NCI-H187 treated with DMSO at 0.1 percent for 48 hours (cell line): ENCODE measurements around the gene PGM3.

Source experiments
- DNase-seq: peaks from one replicate; lab custom pipeline; 2025; lab: John Stamatoyannopoulos, UW

Gene PGM3

GRCh38 chr6:83183082-83183828 lies 9.8 kb downstream of the PGM3 start:
- no peak for DNase-seq

DNA sequence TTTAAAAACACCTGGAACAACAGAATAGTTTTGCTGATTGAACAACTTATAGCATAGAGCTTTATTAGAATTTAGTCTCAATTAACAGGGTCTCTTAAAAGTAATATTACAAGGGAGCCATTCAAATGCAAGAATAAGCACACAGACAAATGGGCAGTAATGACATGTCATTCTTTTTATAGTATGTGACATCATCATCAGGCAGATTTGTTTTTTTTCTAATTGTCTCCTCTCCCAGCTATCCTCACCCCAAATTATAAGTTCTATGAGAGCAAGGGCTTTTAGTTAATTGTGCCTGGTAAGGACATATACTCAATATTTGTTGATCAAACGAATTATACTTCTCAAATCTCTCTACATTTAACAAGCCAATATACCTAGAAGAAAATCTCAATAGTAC lies 11.0 kb downstream of the PGM3 start:
- no peak for DNase-seq

GRCh38 chr6:83180426-83180950 lies 12.6 kb downstream of the PGM3 start:
- no peak for DNase-seq

- no peak for DNase-seq
Observed at GRCh38 chr6:83176246-83176645, 16.8 kb downstream of the PGM3 start.

GRCh38 chr6:83169511-83169910 lies 23.6 kb downstream of the PGM3 start:
- DNase-seq = no peak

DNA sequence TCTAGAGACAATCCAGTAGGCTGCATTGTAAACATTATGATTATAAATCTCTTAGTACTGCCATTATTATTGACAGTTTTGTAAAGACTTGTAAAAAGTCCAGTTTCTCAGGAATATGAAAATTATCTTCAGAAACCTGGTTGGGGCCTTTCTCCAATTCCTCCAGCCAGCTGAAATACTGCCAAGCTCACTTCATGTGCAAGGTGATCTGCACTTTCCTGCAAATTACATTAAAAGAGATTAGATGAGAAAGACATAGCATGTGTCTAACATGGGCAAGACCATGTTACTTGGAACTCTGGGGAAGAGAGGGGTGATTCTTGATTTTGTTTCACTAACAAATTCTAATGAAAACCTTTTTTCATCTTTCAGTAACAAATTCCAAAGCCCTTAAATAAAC lies 24.0 kb downstream of the PGM3 start:
- no peak for DNase-seq

DNA sequence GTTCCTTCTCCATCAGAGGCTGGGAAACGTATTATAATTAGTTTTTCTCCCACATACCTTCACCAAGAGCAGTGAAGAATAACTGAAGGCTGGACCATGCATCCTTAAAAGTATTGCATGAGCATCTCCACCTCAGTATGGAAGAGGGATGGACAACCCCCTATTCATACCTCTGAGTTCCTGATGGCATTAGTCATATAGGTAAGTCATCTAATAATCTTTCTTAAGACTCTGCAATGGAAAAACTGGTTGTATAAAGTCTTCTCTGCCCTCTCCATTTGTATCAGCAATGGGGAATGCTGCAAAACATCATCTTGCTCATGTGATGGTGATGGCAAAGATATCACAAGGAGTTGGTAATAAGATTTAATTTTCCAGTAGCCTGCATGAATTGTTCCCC lies 24.5 kb downstream of the PGM3 start:
- no peak for DNase-seq

- no peak for DNase-seq
Observed at GRCh38 chr6:83167726-83168278, 25.3 kb downstream of the PGM3 start.

- DNase-seq = no peak
Observed at GRCh38 chr6:83160167-83160566, 32.9 kb downstream of the PGM3 start.

GRCh38 chr6:83155794-83156193 lies 37.3 kb downstream of the PGM3 start:
- no peak for DNase-seq

GRCh38 chr6:83153883-83154521 lies 39.1 kb downstream of the PGM3 start:
- DNase-seq = no peak

DNA sequence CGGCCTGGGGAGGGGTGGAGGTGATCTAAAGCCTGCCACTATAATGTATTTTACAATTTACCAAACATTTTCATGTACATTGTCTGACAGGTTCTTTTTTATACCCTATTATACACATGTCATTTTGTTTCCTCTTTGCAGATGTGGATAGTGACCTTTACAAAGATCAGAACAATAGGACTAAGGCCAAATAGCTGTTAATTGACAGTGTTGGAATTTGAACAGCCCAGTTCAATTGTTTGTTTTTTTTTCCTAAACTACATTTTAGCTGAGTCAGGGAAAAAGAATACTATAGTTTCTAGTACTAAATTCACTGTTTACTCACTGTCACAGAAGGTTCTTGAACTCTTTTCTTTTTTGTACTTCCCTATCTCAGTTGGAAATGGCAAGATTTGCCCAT lies 40.2 kb downstream of the PGM3 start:
- DNase-seq = no peak

DNA sequence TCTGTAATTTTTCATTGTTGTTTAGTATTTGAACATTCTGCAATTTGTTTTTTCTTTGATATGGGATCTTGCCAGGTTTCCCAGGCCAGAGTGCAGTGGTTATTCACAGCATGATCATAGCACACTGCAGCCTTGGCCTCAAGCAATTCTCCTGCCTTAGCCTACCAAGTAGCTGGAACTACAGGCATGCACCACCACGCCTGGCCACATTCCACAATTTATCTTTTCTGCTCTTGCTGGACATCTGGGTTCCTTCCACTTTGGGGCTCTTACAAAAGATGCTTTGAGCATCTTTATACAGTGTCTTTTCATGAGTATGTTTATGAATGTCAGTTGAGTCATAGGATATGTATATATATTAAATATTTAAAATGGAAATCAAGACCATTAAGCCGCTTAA lies 42.0 kb downstream of the PGM3 start:
- DNase-seq = no peak

DNA sequence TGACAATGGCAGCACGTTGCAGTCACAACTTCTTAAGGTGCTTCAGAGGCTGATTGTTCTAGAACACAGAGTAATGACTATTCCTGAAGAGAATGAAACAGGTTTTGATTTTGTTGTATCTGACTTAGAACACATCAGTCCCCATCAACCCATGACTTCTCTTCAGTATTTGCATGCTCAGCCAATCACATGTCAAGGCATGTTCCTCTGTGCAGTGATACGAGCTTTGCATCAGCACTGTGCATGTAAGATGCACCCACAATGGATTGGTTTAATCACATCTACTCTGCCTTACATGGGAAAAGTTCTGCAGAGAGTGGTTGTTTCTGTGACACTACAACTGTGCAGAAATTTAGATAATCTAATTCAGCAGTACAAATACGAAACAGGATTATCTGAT lies 54.3 kb downstream of the PGM3 start:
- no peak for DNase-seq

- no peak for DNase-seq
Observed at GRCh38 chr6:83138118-83138722, 54.8 kb downstream of the PGM3 start.

- no peak for DNase-seq
Observed at GRCh38 chr6:83132121-83132520, 60.9 kb downstream of the PGM3 start.

GRCh38 chr6:83127976-83128375 lies 65.1 kb downstream of the PGM3 start:
- DNase-seq = no peak

GRCh38 chr6:83127258-83127657 lies 65.8 kb downstream of the PGM3 start:
- DNase-seq = no peak

GRCh38 chr6:83126807-83127206 lies 66.3 kb downstream of the PGM3 start:
- DNase-seq = no peak

- DNase-seq = no peak
Observed at GRCh38 chr6:83126223-83126622, 66.8 kb downstream of the PGM3 start.

- no peak for DNase-seq
Observed at GRCh38 chr6:83125425-83125824, 67.6 kb downstream of the PGM3 start.

DNA sequence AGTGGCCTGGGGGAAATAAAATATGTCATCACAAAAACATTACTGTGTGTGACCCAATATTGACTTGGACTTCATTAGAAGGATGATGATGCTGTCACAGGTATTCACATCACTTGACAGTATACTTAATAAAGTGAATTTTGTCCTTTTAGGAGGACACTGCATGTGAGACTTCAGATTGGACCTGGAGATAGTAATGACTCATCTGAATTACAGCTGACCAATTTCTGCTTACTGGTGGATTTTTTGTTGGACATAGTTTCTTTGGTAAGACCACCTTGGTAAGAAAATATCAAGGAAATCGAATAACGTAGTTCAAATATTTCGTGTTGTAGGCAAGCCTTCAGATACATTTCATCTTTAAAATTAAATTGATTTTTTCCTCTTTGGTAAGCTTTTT lies 68.5 kb downstream of the PGM3 start:
- DNase-seq = no peak

- no peak for DNase-seq
Observed at GRCh38 chr6:83119742-83120300, 73.2 kb downstream of the PGM3 start.
